Peyer's patch (tissue), 4 donors: Measurements from ENCODE around the gene CTXND1.

Experiments used
- CTCF ChIP-seq, 6 experiments: fragments of 450-650 bp in 4 of 6; fragments of 200-600 bp in 2 of 6; sonication (generic) in 1 of 6; IDR thresholded peaks; one replicate each; pipeline ENCODE4 v1.5.1; 2017 to 2019; ENCODE audit warnings: antibody characterized with exemption in 6 of 6, mild to moderate bottlenecking in 3 of 6, moderate library complexity in 1 of 6
- POLR2A ChIP-seq, 2 donors: fragments of 450-650 bp; IDR thresholded peaks; one replicate each; pipeline ENCODE4 v1.5.1; 2017; ENCODE audit warnings: antibody characterized with exemption in 2 of 2, mild to moderate bottlenecking in 2 of 2, moderate library complexity in 2 of 2

DNA sequence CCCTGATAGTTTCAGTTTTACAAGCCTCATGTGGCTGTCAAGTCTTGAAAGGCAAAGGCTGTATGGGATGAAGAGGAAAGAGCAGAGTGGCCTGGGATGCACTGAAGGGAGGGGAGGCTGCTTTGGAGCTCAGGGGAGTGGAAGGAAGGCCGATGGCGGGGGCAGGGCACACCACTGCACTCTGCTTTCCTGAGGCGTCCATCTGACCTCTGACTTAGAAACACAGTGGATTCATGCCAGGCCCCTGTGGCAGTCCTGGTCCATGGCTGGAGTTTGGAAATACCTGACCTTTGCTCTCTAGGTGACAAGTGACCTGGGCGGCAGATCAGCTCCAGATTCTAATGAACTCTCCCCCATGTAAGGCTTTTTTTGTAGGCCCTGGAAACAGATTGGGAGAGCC lies 80.2 kb downstream of the CTXND1 start:
- TF ChIP-seq CTCF (IDR thresholded peaks at IDR 0.05) (no peak), POLR2A (IDR thresholded peaks at IDR 0.05) (no peak)
